GM12892 (cell line): ENCODE measurements around the gene PTPDC1.

Source experiments
- POLR2A ChIP-seq: IDR thresholded peaks from 2 replicates; pipeline ENCODE4 v1.6.1; 2011; ENCODE audit warnings: low read depth, low read length, control low read depth
- POLR2AphosphoS5 ChIP-seq: IDR thresholded peaks from 2 replicates; pipeline ENCODE4 v1.6.1; 2011; ENCODE audit warnings: low read depth, low read length, control low read depth

DNA sequence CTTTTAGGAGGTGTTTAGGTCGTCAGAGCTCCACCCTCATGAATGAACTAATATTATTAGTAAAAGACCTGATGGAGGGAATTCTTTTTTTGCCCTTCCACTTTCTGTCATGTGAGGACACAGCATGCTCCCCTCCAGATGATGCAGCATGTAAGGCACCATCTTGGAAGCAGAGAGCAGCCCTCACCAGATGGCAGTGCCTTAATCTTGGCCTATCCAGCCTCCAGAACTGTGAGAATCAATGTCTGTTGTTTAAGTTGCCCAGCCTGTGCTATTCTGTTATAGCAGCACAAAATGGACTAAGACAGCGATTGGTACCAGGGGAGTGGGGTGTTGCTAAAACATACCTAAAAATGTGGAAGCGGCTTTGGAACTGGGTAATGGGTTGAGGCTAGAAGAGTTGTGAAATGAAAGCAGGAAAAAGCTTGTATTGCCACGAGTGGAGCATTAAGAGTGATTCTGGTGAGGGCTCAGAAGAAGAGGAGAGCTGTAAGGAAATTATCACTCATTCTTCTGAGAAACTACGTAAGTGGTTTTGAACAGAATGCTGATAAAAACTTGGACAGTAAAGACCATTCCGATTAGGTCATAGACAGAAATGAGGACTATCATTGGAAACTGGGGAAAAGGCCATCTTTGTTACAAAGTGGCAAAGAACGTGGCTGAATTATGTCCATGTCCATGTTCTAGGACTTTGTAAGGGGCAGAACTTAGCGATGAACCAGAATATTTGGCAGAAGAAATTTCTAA lies 28.6 kb downstream of the PTPDC1 start:
- no peak for TF ChIP-seq POLR2A
- no peak for TF ChIP-seq POLR2AphosphoS5
